ENCODE measurements around the gene FHL1. TPM values are rescaled to one million over a fixed set of nuclear protein-coding genes. Genes with fewer than 3 reads are reported as not detected.

FHL1 gene
- total and polyA plus RNA-seq, 9 donors: 62.0 to 508 (median 98.5) TPM

DNA sequence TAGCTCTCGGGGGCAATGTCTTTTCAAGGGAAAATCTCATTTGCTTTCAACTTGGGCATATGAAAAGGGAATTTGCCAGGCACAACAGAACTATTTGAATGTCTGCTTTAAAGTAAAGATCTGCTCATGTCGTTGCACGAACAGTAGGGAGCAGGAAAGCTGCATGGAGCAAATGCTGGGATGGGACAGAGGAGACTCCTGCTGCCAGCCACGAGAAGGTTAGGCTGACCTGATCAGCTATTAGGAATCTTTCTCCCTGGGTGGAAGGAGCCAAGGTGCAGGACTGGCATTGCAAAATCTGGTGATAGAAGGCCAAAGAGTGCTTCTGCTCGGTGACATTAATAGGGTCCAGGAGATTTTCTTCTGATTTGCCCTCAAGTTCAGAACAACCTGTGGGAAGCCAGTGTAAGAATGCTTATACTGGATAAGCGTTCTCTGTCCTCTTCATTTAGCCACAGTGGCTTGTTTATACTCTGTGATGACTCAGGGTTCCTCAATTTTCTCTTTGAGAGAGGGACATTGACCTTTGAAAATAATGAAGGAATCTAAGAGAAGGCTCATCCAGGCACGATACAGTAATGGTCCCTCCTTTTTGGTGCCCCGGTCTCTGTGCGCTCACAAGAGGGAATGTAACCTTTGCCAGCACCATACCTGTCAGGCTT lies 22.9 kb downstream of the FHL1 start:
- DNase-seq: peak in 1 of 5 donors; percentile 25
- TF ChIP-seq CTCF (IDR thresholded peaks at IDR 0.05) (peak in 1 of 3 donors; percentile 13), EP300 (IDR thresholded peaks at IDR 0.05) (no peak)
- Histone ChIP-seq H3K27me3 (no peaks in the 10 kb centered on the region), H3K9me3 (no peaks in the 10 kb centered on the region), H3K4me1 (ENCODE audit: insufficient read depth) (peaks cover 4% of the 10 kb centered on the region), H3K4me3 (no peak overlapping the region), H3K27ac (peak overlapping the region in 1 of 2 donors; percentile 2), H3K36me3 (no peaks in the 10 kb centered on the region)
- intact Hi-C loops (cut with DNase I): loop anchor here in 1 of 4 donors (5.0 kb wide), 1 partner anchor 37 kb away; no protein-coding TSS in a partner anchor
- 49 to 52% (median 50%) methylated on average over 9 of the region's 9 CpGs for WGBS, 3 donors

DNA sequence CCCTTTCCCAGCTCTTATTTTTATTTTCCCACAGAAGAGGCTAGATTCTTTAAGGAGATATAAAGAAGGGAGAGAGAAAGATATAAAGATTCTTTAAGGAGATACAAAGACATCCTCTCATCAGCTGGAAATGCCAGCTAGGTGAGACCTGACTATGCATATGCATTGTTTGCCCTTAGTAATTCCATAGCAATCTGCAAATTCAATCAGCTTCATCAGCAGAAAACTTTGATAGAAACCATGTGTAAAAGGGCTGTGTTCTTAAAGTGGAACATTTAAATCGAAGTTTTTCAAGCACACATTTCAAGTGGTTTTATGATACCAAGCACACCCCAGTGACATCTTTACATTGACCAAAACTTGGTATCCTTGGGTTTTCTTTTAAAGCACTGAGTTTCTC lies 24.1 kb downstream of the FHL1 start:
- 40 to 61% (median 51%) methylated on average over 1 of the region's 1 CpG for WGBS, 3 donors
- H3K4me1 ChIP-seq (ENCODE audit: insufficient read depth): peaks cover 4% of the 10 kb centered on the region
- intact Hi-C loops (cut with DNase I): loop anchor here in 1 of 4 donors (5.0 kb wide), 1 partner anchor 36 kb away; no protein-coding TSS in a partner anchor

DNA sequence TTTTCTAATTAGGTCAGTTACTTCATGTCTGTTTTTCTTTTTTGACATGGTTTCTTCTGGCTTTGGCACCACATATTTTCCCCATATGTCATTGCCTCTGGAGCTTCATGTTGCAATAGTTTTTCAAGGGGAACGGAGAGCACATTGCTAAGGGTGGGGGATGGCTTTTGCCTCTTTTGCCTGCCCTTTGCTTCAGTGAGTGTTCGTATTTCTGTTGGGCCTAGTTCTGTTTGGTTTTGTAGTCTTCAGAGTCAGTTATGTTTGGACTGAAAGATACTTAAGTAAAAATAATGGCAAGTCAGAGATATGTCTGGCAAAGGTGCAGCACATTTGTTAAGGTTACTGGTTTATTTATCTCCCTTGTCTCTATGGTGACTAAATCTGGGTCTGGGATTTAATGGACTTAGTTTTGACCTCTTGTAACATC lies 29.1 kb downstream of the FHL1 start:
- no peaks in the 10 kb centered on the region for H3K27me3 ChIP-seq
- no peak for TF ChIP-seq POLR2A (IDR thresholded peaks at IDR 0.05)
- peak; percentile 82 for TF ChIP-seq EP300 (IDR thresholded peaks at IDR 0.05)
- 20 to 22% (median 21%) methylated on average over 2 of the region's 2 CpGs for WGBS, 3 donors
- intact Hi-C loops (cut with DNase I): no loop called here
- no peaks in the 10 kb centered on the region for H3K9me3 ChIP-seq
- peak in 3 of 5 donors; percentile 24 to 67 (median 33) for DNase-seq
- no peaks in the 10 kb centered on the region for H3K36me3 ChIP-seq
- no peaks in the 10 kb centered on the region for H3K4me1 ChIP-seq (ENCODE audit: insufficient read depth)
- H3K27ac ChIP-seq: peak overlapping the region; percentile 49 to 59
- no peak overlapping the region for H3K4me3 ChIP-seq

More for the DNA sequence above, 24.1 kb downstream of the FHL1 start:
- Histone ChIP-seq H3K27ac (no peak overlapping the region), H3K9me3 (no peaks in the 10 kb centered on the region), H3K4me3 (no peak overlapping the region), H3K36me3 (no peaks in the 10 kb centered on the region), H3K27me3 (no peaks in the 10 kb centered on the region)
- TF ChIP-seq POLR2A (IDR thresholded peaks at IDR 0.05) (no peak), CTCF (IDR thresholded peaks at IDR 0.05) (no peak), EP300 (IDR thresholded peaks at IDR 0.05) (no peak)
- no peak for DNase-seq

GRCh38 chrX:136179133-136179532 lies 31.8 kb downstream of the FHL1 start:
- Histone ChIP-seq H3K27ac (no peak overlapping the region), H3K36me3 (no peaks in the 10 kb centered on the region), H3K9me3 (no peaks in the 10 kb centered on the region), H3K4me1 (ENCODE audit: insufficient read depth) (no peaks in the 10 kb centered on the region), H3K27me3 (no peaks in the 10 kb centered on the region), H3K4me3 (no peak overlapping the region)
- no peak for DNase-seq
- intact Hi-C loops (cut with DNase I): no loop called here
- WGBS, 3 donors: 62 to 73% (median 67%) methylated on average over 4 of the region's 4 CpGs
- TF ChIP-seq POLR2A (IDR thresholded peaks at IDR 0.05) (no peak), CTCF (IDR thresholded peaks at IDR 0.05) (no peak), EP300 (IDR thresholded peaks at IDR 0.05) (no peak)

DNA sequence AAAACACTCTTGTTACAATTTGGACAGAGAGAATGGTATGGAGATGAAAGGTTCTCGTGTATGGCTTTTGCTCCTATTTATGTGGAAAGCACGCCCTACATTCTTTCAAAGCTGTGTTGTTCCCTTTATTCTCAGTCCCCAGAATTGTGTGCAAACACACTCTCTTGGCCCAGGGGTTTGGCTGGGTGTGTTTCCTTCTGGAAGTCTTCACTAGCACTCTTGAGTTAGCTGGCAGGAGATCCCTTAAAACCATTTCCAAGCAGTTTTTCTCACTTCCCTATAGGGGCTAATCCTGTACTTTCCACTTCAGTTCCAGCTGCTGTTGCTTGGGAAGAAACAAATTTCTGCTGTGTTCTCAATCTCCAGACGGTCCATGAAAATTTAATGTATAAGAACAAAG lies 35.1 kb downstream of the FHL1 start:
- no peak overlapping the region for H3K27ac ChIP-seq
- no peak overlapping the region for H3K4me3 ChIP-seq
- intact Hi-C loops (cut with DNase I): no loop called here
- H3K27me3 ChIP-seq: no peaks in the 10 kb centered on the region
- 63 to 81% (median 70%) methylated on average over 3 of the region's 3 CpGs for whole genome bisulfite sequencing, 3 donors
- H3K36me3 ChIP-seq: no peaks in the 10 kb centered on the region
- no peak for DNase-seq
- no peak for TF ChIP-seq EP300 (IDR thresholded peaks at IDR 0.05)
- TF ChIP-seq POLR2A (IDR thresholded peaks at IDR 0.05): no peak
- TF ChIP-seq CTCF (IDR thresholded peaks at IDR 0.05): no peak
- no peaks in the 10 kb centered on the region for H3K9me3 ChIP-seq
- peaks cover 2% of the 10 kb centered on the region for H3K4me1 ChIP-seq (ENCODE audit: insufficient read depth)

Measured in ovary (tissue), 9 donors.